Measurements from ENCODE around the gene CEND1.

The CEND1 gene

DNA sequence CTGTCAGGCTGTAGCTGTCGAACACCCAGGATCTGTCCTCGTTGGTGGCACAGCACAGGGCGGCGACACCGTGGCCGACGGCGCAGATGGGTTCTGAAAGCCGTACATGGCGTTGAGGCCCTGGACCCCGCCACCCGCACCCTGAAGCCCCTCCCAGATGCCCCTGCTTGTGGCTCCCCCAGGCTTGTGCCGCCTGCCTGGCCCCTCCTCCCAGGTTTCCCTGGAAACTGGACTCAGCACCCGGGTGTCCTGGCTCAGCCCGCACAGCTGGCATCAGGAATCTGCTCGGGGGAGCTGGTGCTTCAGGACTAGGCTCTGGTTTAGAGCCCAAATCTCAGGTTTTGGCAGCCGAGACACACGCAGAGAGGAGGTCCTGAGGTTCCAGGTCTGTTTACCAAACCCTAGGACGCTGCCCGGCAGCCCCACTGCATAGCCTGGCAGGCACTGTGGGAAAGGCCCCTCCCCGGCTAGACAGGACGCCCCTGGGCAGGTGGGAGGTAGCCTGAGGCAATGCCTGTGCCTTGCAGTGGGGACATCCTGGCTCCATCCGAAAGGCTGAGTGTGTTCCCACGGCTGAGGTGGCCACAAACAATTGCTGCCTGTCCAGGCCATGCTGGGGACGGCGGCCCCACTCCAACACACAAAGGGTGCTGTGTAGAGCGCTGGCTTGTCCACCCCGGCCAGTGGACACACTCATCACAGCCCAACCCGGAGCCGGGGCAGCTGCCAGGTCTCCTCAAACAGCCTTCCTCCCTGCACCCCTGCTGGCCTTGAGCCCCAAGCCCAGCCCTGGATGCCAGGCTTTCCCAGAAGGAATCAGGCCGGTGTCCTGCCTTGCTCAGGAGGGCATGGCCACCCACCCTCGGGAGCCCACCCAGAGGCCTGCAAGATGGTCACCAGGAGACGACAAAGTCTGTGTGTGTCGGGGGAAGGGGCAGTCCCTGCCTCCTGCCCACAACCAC, 17.2 kb downstream of the CEND1 start:
- Histone ChIP-seq H3K36me3 (ENCODE audit: control insufficient read depth, insufficient read depth, low read length) (peaks cover 46% of the 10 kb centered on the region), H3K4me1 (ENCODE audit: control insufficient read depth, insufficient read depth, low read length) (peaks cover 10% of the 10 kb centered on the region), H3K9ac (ENCODE audit: low read length) (no peak overlapping the region)

DNA sequence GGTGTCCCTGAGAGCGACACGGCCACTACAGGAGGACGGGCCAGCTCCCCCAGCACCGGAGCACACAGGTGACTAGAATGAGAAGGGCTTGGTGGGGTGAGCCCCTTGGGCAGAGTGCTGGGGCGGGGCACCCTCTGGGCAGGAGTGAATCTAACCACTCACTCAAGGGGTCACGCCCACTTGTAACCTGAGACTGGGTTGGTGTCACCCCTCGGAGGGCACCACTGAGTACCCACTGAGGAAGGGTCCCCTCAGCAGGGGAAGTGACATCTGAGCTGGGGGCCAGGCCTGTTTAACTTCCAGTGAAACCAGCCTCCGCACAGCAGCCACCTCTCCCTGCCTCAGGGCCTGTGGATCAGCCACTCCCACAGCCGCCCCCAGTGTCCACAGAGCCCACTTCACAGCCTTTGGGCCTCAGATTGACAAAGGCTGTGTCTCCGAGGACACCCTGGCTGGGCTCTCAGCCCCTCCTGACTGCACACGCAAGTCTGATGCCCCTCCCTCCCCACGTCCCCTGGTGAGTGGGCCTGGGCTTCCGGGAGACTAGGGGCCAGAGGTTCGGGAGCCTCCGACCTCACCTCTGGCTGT, 18.2 kb downstream of the CEND1 start:
- no peaks in the 10 kb centered on the region for H3K9me3 ChIP-seq (ENCODE audit: control insufficient read depth, insufficient read depth, low read depth, low read length)
- H3K4me3 ChIP-seq (ENCODE audit: low read depth, low read length): no peak overlapping the region
- no peaks in the 10 kb centered on the region for H3K27me3 ChIP-seq (ENCODE audit: control insufficient read depth, insufficient read depth, low read length)
- no peak overlapping the region for H3K9ac ChIP-seq (ENCODE audit: low read length)
- no peak overlapping the region for H3K27ac ChIP-seq (ENCODE audit: low read depth, low read length)
- H3K36me3 ChIP-seq (ENCODE audit: control insufficient read depth, insufficient read depth, low read length): peaks cover 55% of the 10 kb centered on the region
- H3K4me1 ChIP-seq (ENCODE audit: control insufficient read depth, insufficient read depth, low read length): peaks cover 10% of the 10 kb centered on the region

More for the DNA sequence above, 17.2 kb downstream of the CEND1 start:
- Histone ChIP-seq H3K27me3 (ENCODE audit: control insufficient read depth, insufficient read depth, low read length) (no peaks in the 10 kb centered on the region), H3K27ac (ENCODE audit: low read depth, low read length) (no peak overlapping the region; the same call in 1 of the 2 replicates), H3K4me3 (ENCODE audit: low read depth, low read length) (no peak overlapping the region), H3K9me3 (ENCODE audit: control insufficient read depth, insufficient read depth, low read depth, low read length) (no peaks in the 10 kb centered on the region)

DNA sequence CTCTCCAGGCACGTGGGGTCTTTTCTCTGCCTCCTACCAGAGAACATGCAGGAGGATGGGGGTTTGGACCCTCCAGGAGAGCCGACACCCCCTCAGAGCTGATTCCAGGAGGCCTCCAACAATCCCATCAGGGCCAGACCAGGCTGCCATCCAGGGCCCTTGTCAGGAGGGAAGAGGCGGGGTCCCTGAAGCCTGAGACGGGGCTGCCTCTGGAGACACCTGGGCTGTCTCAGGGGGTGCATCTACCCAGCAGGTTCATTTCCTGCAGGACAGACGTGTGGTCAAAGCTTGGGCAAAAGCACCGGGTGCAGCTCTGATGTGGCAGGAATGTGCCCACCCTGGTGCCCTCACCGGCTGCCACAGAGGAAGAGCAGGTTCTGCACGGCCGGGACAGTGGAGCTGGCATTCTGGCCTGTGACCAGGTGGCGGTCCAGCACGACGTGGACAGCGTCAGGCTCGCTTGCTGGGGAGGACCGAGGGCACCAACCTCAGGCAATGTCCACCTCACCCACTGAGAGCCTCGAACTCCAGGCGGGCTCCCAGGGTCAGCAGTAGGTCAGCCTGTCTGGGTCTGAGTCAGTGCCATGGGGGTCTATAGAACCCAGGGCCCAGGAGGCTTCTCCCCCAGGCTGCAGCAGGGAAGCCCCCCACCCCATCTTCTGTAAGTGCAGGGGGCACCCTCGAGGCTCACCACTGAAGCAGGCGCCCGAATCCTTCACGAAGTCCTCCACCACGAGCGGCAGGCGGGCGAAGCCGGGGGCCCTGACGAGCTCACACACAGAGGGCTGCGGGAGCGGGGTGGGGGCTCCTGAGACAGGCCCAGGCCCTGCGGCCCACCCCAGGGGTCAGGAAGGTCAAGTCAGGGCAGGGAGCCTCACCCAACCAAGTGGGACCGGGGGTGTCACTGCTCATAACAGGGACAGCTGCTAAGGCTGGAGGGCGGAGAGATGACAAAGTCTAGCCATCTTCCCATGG, 19.0 kb downstream of the CEND1 start:
- H3K9ac ChIP-seq (ENCODE audit: low read length): no peak overlapping the region
- no peak overlapping the region for H3K27ac ChIP-seq (ENCODE audit: low read depth, low read length)
- no peaks in the 10 kb centered on the region for H3K27me3 ChIP-seq (ENCODE audit: control insufficient read depth, insufficient read depth, low read length)
- peaks cover 10% of the 10 kb centered on the region for H3K4me1 ChIP-seq (ENCODE audit: control insufficient read depth, insufficient read depth, low read length)
- peaks cover 62% of the 10 kb centered on the region for H3K36me3 ChIP-seq (ENCODE audit: control insufficient read depth, insufficient read depth, low read length)
- H3K9me3 ChIP-seq (ENCODE audit: control insufficient read depth, insufficient read depth, low read depth, low read length): no peaks in the 10 kb centered on the region
- H3K4me3 ChIP-seq (ENCODE audit: low read depth, low read length): no peak overlapping the region

DNA sequence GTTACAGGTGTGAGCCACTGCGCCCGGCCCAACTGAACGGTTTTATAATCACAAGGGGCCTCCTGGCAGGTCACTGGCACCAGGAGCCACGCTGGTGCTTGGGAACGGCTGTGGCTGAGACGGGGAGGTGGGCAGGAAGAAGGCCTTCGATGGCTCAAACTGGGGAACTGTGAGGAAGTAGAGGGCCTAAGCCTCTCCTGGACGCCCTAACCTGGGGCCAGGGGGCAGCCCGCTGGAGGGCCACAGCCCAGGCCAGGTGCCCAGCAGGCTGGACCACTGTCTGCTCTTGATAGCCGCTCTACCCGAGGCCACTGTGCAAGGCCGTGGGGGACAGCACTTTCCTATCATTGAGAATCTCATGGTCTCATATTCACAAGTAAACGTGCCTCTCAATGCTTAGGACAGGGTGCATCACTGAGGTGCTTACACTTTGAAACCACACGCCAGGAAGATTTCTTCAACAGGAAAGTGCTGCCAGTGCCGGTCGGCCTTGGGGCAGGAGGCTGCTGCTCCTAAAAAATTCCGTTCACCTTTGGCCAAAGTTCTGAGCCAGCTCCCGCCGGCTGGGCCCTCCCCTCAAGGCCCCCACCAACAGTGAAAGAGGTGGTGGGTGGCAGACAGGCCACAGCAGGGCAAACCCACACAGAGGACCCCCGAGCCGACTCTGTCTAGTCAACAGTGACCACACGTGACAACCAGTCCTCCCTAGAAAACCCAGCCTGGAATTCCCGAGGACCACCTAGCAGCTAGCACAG, 19.8 kb downstream of the CEND1 start:
- Histone ChIP-seq H3K36me3 (ENCODE audit: control insufficient read depth, insufficient read depth, low read length) (peaks cover 69% of the 10 kb centered on the region), H3K9ac (ENCODE audit: low read length) (no peak overlapping the region)

DNA sequence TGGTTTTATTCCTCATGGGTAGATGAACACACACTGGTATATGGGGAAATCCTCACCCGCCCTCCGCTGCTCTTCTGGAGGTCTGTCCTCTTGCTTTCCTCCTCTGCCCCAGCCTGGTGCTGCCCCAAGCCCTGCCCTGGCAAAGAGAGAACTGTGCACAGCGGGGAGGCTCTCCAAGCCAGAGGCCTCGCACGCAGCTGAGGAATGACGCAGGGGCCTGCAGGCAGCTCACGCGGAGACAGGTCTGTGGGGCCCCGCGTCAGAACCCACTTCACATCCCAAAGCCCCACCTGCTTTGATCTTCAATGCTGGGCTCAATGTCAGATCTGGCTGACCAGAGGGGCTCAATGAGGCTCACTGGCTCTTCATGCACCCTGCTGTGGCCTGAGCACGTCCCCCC, 22.7 kb downstream of the CEND1 start:
- Histone ChIP-seq H3K9me3 (ENCODE audit: control insufficient read depth, insufficient read depth, low read depth, low read length) (no peaks in the 10 kb centered on the region), H3K27me3 (ENCODE audit: control insufficient read depth, insufficient read depth, low read length) (no peaks in the 10 kb centered on the region), H3K36me3 (ENCODE audit: control insufficient read depth, insufficient read depth, low read length) (peaks cover 75% of the 10 kb centered on the region), H3K4me1 (ENCODE audit: control insufficient read depth, insufficient read depth, low read length) (peaks cover 15% of the 10 kb centered on the region), H3K9ac (ENCODE audit: low read length) (no peak overlapping the region), H3K4me3 (ENCODE audit: low read depth, low read length) (no peak overlapping the region), H3K27ac (ENCODE audit: low read depth, low read length) (no peak overlapping the region)

More for the DNA sequence above, 19.8 kb downstream of the CEND1 start:
- Histone ChIP-seq H3K4me1 (ENCODE audit: control insufficient read depth, insufficient read depth, low read length) (peaks cover 4% of the 10 kb centered on the region; the same call in 1 of the 2 replicates), H3K27ac (ENCODE audit: low read depth, low read length) (no peak overlapping the region), H3K9me3 (ENCODE audit: control insufficient read depth, insufficient read depth, low read depth, low read length) (no peaks in the 10 kb centered on the region), H3K4me3 (ENCODE audit: low read depth, low read length) (no peak overlapping the region), H3K27me3 (ENCODE audit: control insufficient read depth, insufficient read depth, low read length) (no peaks in the 10 kb centered on the region)

DNA sequence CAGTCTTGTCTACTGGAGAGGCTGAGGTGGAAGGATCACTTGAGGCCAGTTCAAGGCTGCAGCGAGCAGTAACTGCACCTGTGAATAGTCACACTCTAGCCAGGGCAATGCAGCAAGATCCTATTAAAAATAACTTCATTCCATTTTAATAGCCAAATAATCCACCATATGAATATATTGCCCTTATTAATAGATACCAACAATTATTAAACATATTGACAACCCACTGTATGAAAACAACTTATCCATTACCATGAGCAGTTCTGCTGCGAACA, 23.0 kb downstream of the CEND1 start:
- H3K4me1 ChIP-seq (ENCODE audit: control insufficient read depth, insufficient read depth, low read length): peaks cover 15% of the 10 kb centered on the region
- H3K9ac ChIP-seq (ENCODE audit: low read length): no peak overlapping the region
- no peak overlapping the region for H3K27ac ChIP-seq (ENCODE audit: low read depth, low read length)
- H3K27me3 ChIP-seq (ENCODE audit: control insufficient read depth, insufficient read depth, low read length): no peaks in the 10 kb centered on the region
- no peak overlapping the region for H3K4me3 ChIP-seq (ENCODE audit: low read depth, low read length)
- no peaks in the 10 kb centered on the region for H3K9me3 ChIP-seq (ENCODE audit: control insufficient read depth, insufficient read depth, low read depth, low read length)
- peaks cover 73% of the 10 kb centered on the region for H3K36me3 ChIP-seq (ENCODE audit: control insufficient read depth, insufficient read depth, low read length)

DNA sequence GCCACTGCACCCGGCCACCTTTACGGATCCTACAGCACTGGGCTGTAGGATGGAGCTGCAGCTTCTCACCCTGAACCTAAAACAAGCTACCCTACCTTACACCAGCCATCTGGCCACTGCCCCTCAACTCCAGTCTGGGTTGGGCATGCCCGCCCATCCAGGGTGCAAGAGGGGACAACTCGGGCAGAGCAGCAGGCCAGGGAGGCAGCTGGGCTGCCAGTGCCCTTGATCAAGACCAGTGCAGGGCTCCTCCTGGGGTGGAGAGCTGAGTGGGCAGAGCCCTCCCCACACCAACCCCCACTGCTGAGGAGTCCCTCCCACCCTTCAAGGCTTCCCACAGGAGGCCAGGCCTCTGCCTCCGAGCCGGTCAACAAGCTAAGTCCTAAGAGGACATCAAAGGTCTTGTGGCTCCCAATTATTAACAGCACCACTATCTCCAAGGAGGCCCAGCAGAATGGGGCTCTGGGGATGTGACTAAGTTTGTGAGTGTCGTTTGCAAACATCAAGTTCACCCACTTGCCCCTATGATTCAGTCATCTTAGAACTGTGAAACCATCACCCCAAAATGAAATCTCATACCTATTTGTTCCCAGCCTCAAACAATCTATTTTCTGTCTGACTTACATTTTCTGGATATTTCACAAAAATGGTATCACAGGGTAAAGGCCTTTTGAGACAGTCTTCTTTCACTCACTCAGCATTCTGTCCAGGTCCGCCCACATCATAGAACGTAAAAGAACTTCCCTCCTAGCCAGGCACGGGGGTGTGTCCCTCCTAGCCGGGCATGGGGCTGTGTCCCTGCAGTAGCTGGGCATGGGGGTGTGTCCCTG, 23.6 kb downstream of the CEND1 start:
- Histone ChIP-seq H3K4me1 (ENCODE audit: control insufficient read depth, insufficient read depth, low read length) (peaks cover 14% of the 10 kb centered on the region), H3K9ac (ENCODE audit: low read length) (no peak overlapping the region), H3K36me3 (ENCODE audit: control insufficient read depth, insufficient read depth, low read length) (peaks cover 73% of the 10 kb centered on the region), H3K9me3 (ENCODE audit: control insufficient read depth, insufficient read depth, low read depth, low read length) (no peaks in the 10 kb centered on the region), H3K27me3 (ENCODE audit: control insufficient read depth, insufficient read depth, low read length) (no peaks in the 10 kb centered on the region), H3K4me3 (ENCODE audit: low read depth, low read length) (no peak overlapping the region), H3K27ac (ENCODE audit: low read depth, low read length) (no peak overlapping the region)

DNA sequence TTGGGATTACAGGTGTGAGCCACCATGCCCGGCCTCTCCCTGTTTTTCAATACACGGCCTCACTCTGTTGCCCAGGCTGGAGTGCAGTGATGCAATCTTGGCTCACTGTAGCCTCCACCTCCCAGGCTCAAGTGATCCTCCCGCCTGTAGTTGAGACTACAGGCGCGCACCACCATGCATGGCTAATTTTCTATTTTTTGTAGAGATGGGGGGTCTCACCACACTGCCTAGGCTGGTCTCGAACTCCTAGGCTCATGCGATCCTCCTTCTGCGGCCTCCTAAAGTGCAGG, 24.1 kb downstream of the CEND1 start:
- H3K27me3 ChIP-seq (ENCODE audit: control insufficient read depth, insufficient read depth, low read length): no peaks in the 10 kb centered on the region
- peaks cover 73% of the 10 kb centered on the region for H3K36me3 ChIP-seq (ENCODE audit: control insufficient read depth, insufficient read depth, low read length)
- peaks cover 14% of the 10 kb centered on the region for H3K4me1 ChIP-seq (ENCODE audit: control insufficient read depth, insufficient read depth, low read length)
- no peak overlapping the region for H3K4me3 ChIP-seq (ENCODE audit: low read depth, low read length)
- no peaks in the 10 kb centered on the region for H3K9me3 ChIP-seq (ENCODE audit: control insufficient read depth, insufficient read depth, low read depth, low read length)
- H3K27ac ChIP-seq (ENCODE audit: low read depth, low read length): no peak overlapping the region
- H3K9ac ChIP-seq (ENCODE audit: low read length): no peak overlapping the region

DNA sequence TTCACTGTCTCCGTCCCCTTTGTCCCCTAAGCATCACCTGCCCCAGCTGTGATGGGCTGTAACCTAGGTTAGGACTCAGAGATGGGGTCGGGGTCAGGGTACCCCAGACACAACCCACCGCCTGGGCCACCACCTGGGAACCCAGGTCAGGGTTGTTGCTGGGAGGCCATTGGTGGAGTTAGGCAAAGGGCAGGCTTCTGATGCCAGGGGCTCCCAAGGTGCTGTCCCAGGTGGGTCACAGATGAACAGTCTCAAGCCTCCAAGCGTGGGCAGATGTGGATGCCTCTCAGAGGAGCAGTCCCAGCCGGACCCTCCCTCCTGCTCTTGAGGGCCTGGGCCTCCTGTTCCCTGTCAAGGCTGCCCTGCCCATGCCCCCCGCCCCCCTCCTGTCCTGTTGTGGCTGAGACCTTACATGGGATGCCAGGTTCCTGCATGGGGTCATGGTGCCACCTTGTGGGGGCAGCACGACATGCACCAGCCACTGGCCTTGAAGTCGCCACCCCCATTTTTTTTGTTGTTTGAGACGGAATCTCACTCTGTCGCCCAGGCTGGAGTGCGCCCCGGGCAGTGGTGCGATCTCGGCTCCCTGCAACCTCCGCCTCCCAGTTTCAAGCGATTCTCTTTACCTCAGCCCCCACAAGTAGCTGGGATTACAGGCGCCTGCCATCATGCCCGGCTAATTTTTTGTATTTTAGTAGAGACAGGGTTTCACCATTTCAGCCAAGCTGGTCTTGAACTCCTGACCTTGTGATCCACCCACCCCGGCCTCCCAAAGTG, 24.7 kb downstream of the CEND1 start:
- no peak overlapping the region for H3K9ac ChIP-seq (ENCODE audit: low read length)
- no peak overlapping the region for H3K4me3 ChIP-seq (ENCODE audit: low read depth, low read length)
- no peak overlapping the region for H3K27ac ChIP-seq (ENCODE audit: low read depth, low read length)
- H3K9me3 ChIP-seq (ENCODE audit: control insufficient read depth, insufficient read depth, low read depth, low read length): no peaks in the 10 kb centered on the region
- peaks cover 73% of the 10 kb centered on the region for H3K36me3 ChIP-seq (ENCODE audit: control insufficient read depth, insufficient read depth, low read length)
- H3K4me1 ChIP-seq (ENCODE audit: control insufficient read depth, insufficient read depth, low read length): peaks cover 14% of the 10 kb centered on the region
- H3K27me3 ChIP-seq (ENCODE audit: control insufficient read depth, insufficient read depth, low read length): no peaks in the 10 kb centered on the region

All from HUES6 (cell line).